Effector memory CD4-positive, alpha-beta T cell (primary cell): ENCODE results near the gene RBM3.
"Not testable (repeated sequence)": the region's sequence is repeated elsewhere in the genome, so short reads cannot be mapped to it uniquely, and the experiment has no call there.

Experiments used
- DNase-seq, 3 donors: peaks; one replicate each; pipeline ENCODE4 v3.0.0-alpha.2; 2020
- H3K27ac ChIP-seq: 2 replicates; pipeline ENCODE4 v1.7.0; 2013; ENCODE audit warnings: mild to moderate bottlenecking, low read length, moderate library complexity; ENCODE audit not compliant: insufficient read depth, poor library complexity, severe bottlenecking
- H3K27me3 ChIP-seq: replicated peaks from 2 replicates; pipeline ENCODE4 v1.7.0; 2013; ENCODE audit warnings: mild to moderate bottlenecking, low read length; ENCODE audit not compliant: insufficient read depth, control insufficient read depth, poor library complexity, severe bottlenecking
- H3K36me3 ChIP-seq: 2 replicates; pipeline ENCODE4 v1.7.0; 2013; ENCODE audit warnings: mild to moderate bottlenecking, low read length, moderate library complexity; ENCODE audit not compliant: control insufficient read depth, insufficient read depth
- H3K4me1 ChIP-seq: 2 replicates; pipeline ENCODE4 v1.7.0; 2013; ENCODE audit warnings: low read length, mild to moderate bottlenecking; ENCODE audit not compliant: control insufficient read depth, insufficient read depth, poor library complexity, severe bottlenecking
- H3K4me3 ChIP-seq: 2 replicates; pipeline ENCODE4 v1.7.0; 2013; ENCODE audit warnings: low read length, low read depth, mild to moderate bottlenecking; ENCODE audit not compliant: insufficient read depth, poor library complexity, severe bottlenecking
- H3K9me3 ChIP-seq: 2 replicates; pipeline ENCODE4 v1.7.0; 2013; ENCODE audit warnings: mild to moderate bottlenecking, low read length, moderate library complexity; ENCODE audit not compliant: control insufficient read depth

Gene RBM3

DNA sequence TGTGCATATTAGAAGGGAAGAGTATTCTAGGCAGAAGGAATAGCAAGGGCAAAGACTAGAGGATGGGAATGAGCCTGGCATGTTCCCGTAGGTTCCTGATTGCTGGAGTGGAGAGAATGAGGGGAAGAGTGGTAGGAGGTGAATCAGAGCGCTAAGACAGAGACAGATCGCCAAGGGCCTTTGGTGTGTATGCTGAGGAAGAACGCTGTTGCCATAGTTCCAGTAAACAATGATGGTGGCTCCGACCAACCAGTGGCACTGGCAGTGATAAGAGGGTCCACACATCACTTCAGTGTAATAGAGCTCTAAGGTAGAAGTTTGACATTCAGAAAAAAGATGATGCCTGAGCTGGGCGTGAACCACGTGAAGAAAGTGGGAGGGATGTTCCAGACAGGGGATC lies 33.8 kb upstream of the RBM3 start:
- Histone ChIP-seq H3K27ac (peak overlapping the region; percentile 91), H3K9me3 (no peaks in the 10 kb centered on the region), H3K27me3 (no peaks in the 10 kb centered on the region), H3K4me1 (peaks cover 11% of the 10 kb centered on the region), H3K36me3 (no peaks in the 10 kb centered on the region), H3K4me3 (peak overlapping the region; percentile 61)
- no peak for DNase-seq

- Histone ChIP-seq H3K4me1 (peaks cover 11% of the 10 kb centered on the region), H3K27me3 (no peaks in the 10 kb centered on the region), H3K36me3 (no peaks in the 10 kb centered on the region), H3K9me3 (no peaks in the 10 kb centered on the region), H3K27ac (no peak overlapping the region), H3K4me3 (no peak overlapping the region)
- DNase-seq: no peak
These were observed 33.0 kb upstream of the RBM3 start for GRCh38 chrX:48541140-48541814.

GRCh38 chrX:48548871-48549270 lies 25.4 kb upstream of the RBM3 start:
- DNase-seq: no peak
- no peak overlapping the region for H3K4me3 ChIP-seq
- peaks cover 5% of the 10 kb centered on the region for H3K36me3 ChIP-seq
- H3K27ac ChIP-seq: no peak overlapping the region
- H3K27me3 ChIP-seq: no peaks in the 10 kb centered on the region
- H3K9me3 ChIP-seq: no peaks in the 10 kb centered on the region
- no peaks in the 10 kb centered on the region for H3K4me1 ChIP-seq

- H3K4me1 ChIP-seq, H3K36me3 ChIP-seq, H3K27me3 ChIP-seq, H3K4me3 ChIP-seq, DNase-seq, H3K9me3 ChIP-seq, H3K27ac ChIP-seq: not testable (repeated sequence)
These were observed 18.5 kb upstream of the RBM3 start for GRCh38 chrX:48555731-48556325.

DNA sequence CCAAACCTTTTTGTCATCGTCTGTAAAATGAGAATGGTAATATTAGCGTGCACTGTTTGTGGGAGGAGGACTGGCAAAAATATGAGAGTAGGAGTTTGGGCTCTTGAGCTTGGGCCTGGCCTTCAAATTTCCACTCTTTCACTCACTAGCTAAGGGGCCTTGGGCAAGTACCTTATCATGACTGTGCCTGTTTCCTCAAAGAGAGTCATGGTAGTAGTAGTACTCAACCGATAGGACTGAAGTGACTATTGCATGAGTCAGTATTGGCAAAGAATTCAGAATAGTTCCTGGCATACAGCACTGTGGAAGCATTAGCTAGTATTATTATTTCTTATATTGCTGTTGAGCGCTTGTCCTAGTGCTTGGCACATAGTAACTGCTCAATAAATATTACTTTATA lies 16.0 kb upstream of the RBM3 start:
- DNase-seq: no peak
- Histone ChIP-seq H3K27ac (no peak overlapping the region), H3K36me3 (peaks cover 7% of the 10 kb centered on the region), H3K27me3 (no peaks in the 10 kb centered on the region), H3K4me3 (no peak overlapping the region), H3K4me1 (no peaks in the 10 kb centered on the region), H3K9me3 (no peaks in the 10 kb centered on the region)

GRCh38 chrX:48559636-48560035 lies 14.6 kb upstream of the RBM3 start:
- H3K36me3 ChIP-seq: peaks cover 7% of the 10 kb centered on the region
- no peak overlapping the region for H3K4me3 ChIP-seq
- H3K4me1 ChIP-seq: no peaks in the 10 kb centered on the region
- no peak for DNase-seq
- H3K9me3 ChIP-seq: no peaks in the 10 kb centered on the region
- H3K27ac ChIP-seq: no peak overlapping the region
- no peaks in the 10 kb centered on the region for H3K27me3 ChIP-seq

GRCh38 chrX:48560056-48560455 lies 14.2 kb upstream of the RBM3 start:
- no peak for DNase-seq
- Histone ChIP-seq H3K36me3 (peaks cover 7% of the 10 kb centered on the region), H3K4me1 (no peaks in the 10 kb centered on the region), H3K27me3 (no peaks in the 10 kb centered on the region), H3K4me3 (no peak overlapping the region), H3K9me3 (no peaks in the 10 kb centered on the region), H3K27ac (no peak overlapping the region)

DNA sequence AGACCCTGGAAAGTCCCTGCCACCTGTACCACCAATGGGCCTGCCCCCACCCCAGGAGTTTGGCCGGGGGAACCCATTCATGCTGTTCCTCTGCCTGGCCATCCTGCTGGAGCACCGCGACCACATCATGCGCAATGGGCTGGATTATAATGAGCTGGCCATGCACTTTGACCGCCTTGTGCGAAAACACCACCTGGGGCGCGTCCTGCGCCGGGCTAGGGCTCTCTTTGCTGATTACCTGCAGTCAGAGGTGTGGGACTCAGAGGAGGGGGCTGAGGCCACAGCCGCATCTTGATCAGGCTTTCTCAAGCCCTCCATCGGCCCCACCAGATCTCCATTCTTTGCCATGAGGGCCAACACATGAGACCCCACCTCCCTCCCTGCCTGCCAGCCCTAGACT lies 13.6 kb upstream of the RBM3 start:
- no peak for DNase-seq
- Histone ChIP-seq H3K36me3 (peaks cover 7% of the 10 kb centered on the region), H3K27ac (no peak overlapping the region), H3K9me3 (no peaks in the 10 kb centered on the region), H3K4me1 (no peaks in the 10 kb centered on the region), H3K4me3 (no peak overlapping the region), H3K27me3 (no peaks in the 10 kb centered on the region)

GRCh38 chrX:48569958-48570357 lies 4.3 kb upstream of the RBM3 start:
- H3K9me3 ChIP-seq: no peaks in the 10 kb centered on the region
- no peak overlapping the region for H3K27ac ChIP-seq
- H3K4me1 ChIP-seq: peaks cover 2% of the 10 kb centered on the region
- no peaks in the 10 kb centered on the region for H3K36me3 ChIP-seq
- no peak overlapping the region for H3K4me3 ChIP-seq
- DNase-seq: no peak
- H3K27me3 ChIP-seq: no peaks in the 10 kb centered on the region

GRCh38 chrX:48573690-48574269 lies 504 bp upstream of the RBM3 start:
- no peak overlapping the region for H3K4me3 ChIP-seq
- H3K27me3 ChIP-seq: no peaks in the 10 kb centered on the region
- H3K36me3 ChIP-seq: peaks cover 22% of the 10 kb centered on the region
- H3K9me3 ChIP-seq: no peaks in the 10 kb centered on the region
- H3K27ac ChIP-seq: peak overlapping the region; percentile 99
- H3K4me1 ChIP-seq: peaks cover 15% of the 10 kb centered on the region
- DNase-seq: peak in 1 of 3 donors; percentile 9
